Measurements from ENCODE around the gene CST1.
"Not testable (repeated sequence)": the region's sequence is repeated elsewhere in the genome, so short reads cannot be mapped to it uniquely, and the experiment has no call there.

Gene CST1

GRCh38 chr20:23747551-23747950 is 3.2 kb downstream of the CST1 start:
- H3K9me3 Mint-ChIP-seq; H3K36me3 Mint-ChIP-seq (ENCODE audit: low read depth); DNase-seq; H3K4me1 Mint-ChIP-seq (ENCODE audit: low read depth); H3K27ac Mint-ChIP-seq; H3K4me3 Mint-ChIP-seq; H3K27me3 Mint-ChIP-seq: not testable (repeated sequence)

- H3K36me3 Mint-ChIP-seq (ENCODE audit: low read depth); DNase-seq; H3K4me1 Mint-ChIP-seq (ENCODE audit: low read depth); H3K27me3 Mint-ChIP-seq; H3K27ac Mint-ChIP-seq; H3K4me3 Mint-ChIP-seq; H3K9me3 Mint-ChIP-seq: not testable (repeated sequence)
These were observed 3.6 kb downstream of the CST1 start for GRCh38 chr20:23747092-23747491.

- no peak overlapping the region for H3K27ac Mint-ChIP-seq
- H3K36me3 Mint-ChIP-seq (ENCODE audit: low read depth), result no peaks in the 10 kb centered on the region
- no peak for DNase-seq
- no peaks in the 10 kb centered on the region for H3K4me1 Mint-ChIP-seq (ENCODE audit: low read depth)
- H3K27me3 Mint-ChIP-seq, result no peaks in the 10 kb centered on the region
- H3K9me3 Mint-ChIP-seq, result no peaks in the 10 kb centered on the region
- H3K4me3 Mint-ChIP-seq, result no peak overlapping the region
These were observed 4.4 kb downstream of the CST1 start for GRCh38 chr20:23746321-23746720.

GRCh38 chr20:23745247-23745646 is 5.5 kb downstream of the CST1 start:
- no peaks in the 10 kb centered on the region for H3K36me3 Mint-ChIP-seq (ENCODE audit: low read depth)
- DNase-seq, result no peak
- H3K27me3 Mint-ChIP-seq, result no peaks in the 10 kb centered on the region
- H3K4me1 Mint-ChIP-seq (ENCODE audit: low read depth), result no peaks in the 10 kb centered on the region
- H3K4me3 Mint-ChIP-seq, result no peak overlapping the region
- no peaks in the 10 kb centered on the region for H3K9me3 Mint-ChIP-seq
- no peak overlapping the region for H3K27ac Mint-ChIP-seq

- H3K9me3 Mint-ChIP-seq, result no peaks in the 10 kb centered on the region
- no peaks in the 10 kb centered on the region for H3K36me3 Mint-ChIP-seq (ENCODE audit: low read depth)
- H3K27ac Mint-ChIP-seq, result no peak overlapping the region
- no peak for DNase-seq
- H3K27me3 Mint-ChIP-seq, result no peaks in the 10 kb centered on the region
- H3K4me3 Mint-ChIP-seq, result no peak overlapping the region
- no peaks in the 10 kb centered on the region for H3K4me1 Mint-ChIP-seq (ENCODE audit: low read depth)
These were observed 5.9 kb downstream of the CST1 start for GRCh38 chr20:23744817-23745216.

- H3K4me3 Mint-ChIP-seq; H3K36me3 Mint-ChIP-seq (ENCODE audit: low read depth); DNase-seq; H3K9me3 Mint-ChIP-seq; H3K27ac Mint-ChIP-seq; H3K4me1 Mint-ChIP-seq (ENCODE audit: low read depth): not testable (repeated sequence)
- peaks cover 42% of the 10 kb centered on the region for H3K27me3 Mint-ChIP-seq
These were observed 15.3 kb downstream of the CST1 start for GRCh38 chr20:23735391-23735790.

GRCh38 chr20:23734949-23735348 is 15.8 kb downstream of the CST1 start:
- peaks cover 42% of the 10 kb centered on the region for H3K27me3 Mint-ChIP-seq
- DNase-seq; H3K27ac Mint-ChIP-seq; H3K36me3 Mint-ChIP-seq (ENCODE audit: low read depth); H3K9me3 Mint-ChIP-seq; H3K4me3 Mint-ChIP-seq; H3K4me1 Mint-ChIP-seq (ENCODE audit: low read depth): not testable (repeated sequence)

GRCh38 chr20:23734440-23734839 is 16.3 kb downstream of the CST1 start:
- not testable (repeated sequence) for DNase-seq; H3K27ac Mint-ChIP-seq; H3K4me1 Mint-ChIP-seq (ENCODE audit: low read depth); H3K4me3 Mint-ChIP-seq; H3K36me3 Mint-ChIP-seq (ENCODE audit: low read depth); H3K9me3 Mint-ChIP-seq
- H3K27me3 Mint-ChIP-seq, result peaks cover 42% of the 10 kb centered on the region

GRCh38 chr20:23727016-23727415 is 23.7 kb downstream of the CST1 start:
- Mint-ChIP-seq H3K36me3 (ENCODE audit: low read depth) (no peaks in the 10 kb centered on the region), H3K27me3 (peaks cover 12% of the 10 kb centered on the region), H3K9me3 (no peaks in the 10 kb centered on the region), H3K4me1 (ENCODE audit: low read depth) (no peaks in the 10 kb centered on the region), H3K27ac (no peak overlapping the region), H3K4me3 (no peak overlapping the region)
- no peak for DNase-seq

GRCh38 chr20:23725102-23725501 is 25.6 kb downstream of the CST1 start:
- Mint-ChIP-seq H3K27ac (no peak overlapping the region), H3K9me3 (no peaks in the 10 kb centered on the region), H3K4me1 (ENCODE audit: low read depth) (no peaks in the 10 kb centered on the region), H3K4me3 (no peak overlapping the region), H3K36me3 (ENCODE audit: low read depth) (no peaks in the 10 kb centered on the region), H3K27me3 (peaks cover 12% of the 10 kb centered on the region)
- DNase-seq, result no peak

GRCh38 chr20:23723659-23724307 is 27.0 kb downstream of the CST1 start:
- H3K27ac Mint-ChIP-seq; H3K4me1 Mint-ChIP-seq (ENCODE audit: low read depth); H3K36me3 Mint-ChIP-seq (ENCODE audit: low read depth); H3K4me3 Mint-ChIP-seq; H3K9me3 Mint-ChIP-seq: not testable (repeated sequence)
- DNase-seq, result peak; percentile 32
- peaks cover 12% of the 10 kb centered on the region for H3K27me3 Mint-ChIP-seq

GRCh38 chr20:23722851-23723250 is 27.9 kb downstream of the CST1 start:
- not testable (repeated sequence) for H3K4me1 Mint-ChIP-seq (ENCODE audit: low read depth); H3K9me3 Mint-ChIP-seq; H3K27ac Mint-ChIP-seq; H3K4me3 Mint-ChIP-seq; H3K36me3 Mint-ChIP-seq (ENCODE audit: low read depth); DNase-seq
- peaks cover 16% of the 10 kb centered on the region for H3K27me3 Mint-ChIP-seq

GRCh38 chr20:23721962-23722361 is 28.8 kb downstream of the CST1 start:
- Mint-ChIP-seq H3K36me3 (ENCODE audit: low read depth) (no peaks in the 10 kb centered on the region), H3K4me1 (ENCODE audit: low read depth) (no peaks in the 10 kb centered on the region), H3K27me3 (peaks cover 25% of the 10 kb centered on the region), H3K4me3 (no peak overlapping the region), H3K9me3 (no peaks in the 10 kb centered on the region), H3K27ac (no peak overlapping the region)
- DNase-seq, result no peak

- H3K9me3 Mint-ChIP-seq; H3K27ac Mint-ChIP-seq; DNase-seq; H3K36me3 Mint-ChIP-seq (ENCODE audit: low read depth); H3K4me3 Mint-ChIP-seq; H3K4me1 Mint-ChIP-seq (ENCODE audit: low read depth): not testable (repeated sequence)
- peaks cover 27% of the 10 kb centered on the region for H3K27me3 Mint-ChIP-seq
These were observed 31.4 kb downstream of the CST1 start for GRCh38 chr20:23719351-23719750.

- not testable (repeated sequence) for DNase-seq; H3K4me3 Mint-ChIP-seq; H3K36me3 Mint-ChIP-seq (ENCODE audit: low read depth); H3K27me3 Mint-ChIP-seq; H3K27ac Mint-ChIP-seq; H3K4me1 Mint-ChIP-seq (ENCODE audit: low read depth); H3K9me3 Mint-ChIP-seq
These were observed 39.0 kb downstream of the CST1 start for GRCh38 chr20:23711778-23712177.

- DNase-seq, result no peak
- H3K36me3 Mint-ChIP-seq (ENCODE audit: low read depth), result no peaks in the 10 kb centered on the region
- no peaks in the 10 kb centered on the region for H3K9me3 Mint-ChIP-seq
- no peaks in the 10 kb centered on the region for H3K27me3 Mint-ChIP-seq
- H3K27ac Mint-ChIP-seq, result no peak overlapping the region
- H3K4me1 Mint-ChIP-seq (ENCODE audit: low read depth), result no peaks in the 10 kb centered on the region
- H3K4me3 Mint-ChIP-seq, result no peak overlapping the region
These were observed 40.0 kb downstream of the CST1 start for GRCh38 chr20:23710771-23711170.
